ENCODE results near the gene PIGQ. TPM values are rescaled to one million over a fixed set of nuclear protein-coding genes. Genes with fewer than 3 reads are reported as not detected.

Gene PIGQ
- polyA plus RNA-seq, 3 donors: 11.4 to 39.8 (median 12.1) TPM

GRCh38 chr16:530111-530817 lies 39.5 kb upstream of the PIGQ start:
- no peak overlapping the region for H3K4me3 ChIP-seq (replicated peaks in 1 of 3; ENCODE audit: low read depth in 2 of 3, low read length in 3 of 3)
- no peaks in the 10 kb centered on the region for H3K9me3 Mint-ChIP-seq
- 95% methylated on average over 23 of the region's 23 CpGs for WGBS (ENCODE audit: insufficient coverage)
- peaks cover 2 to 13% of the 10 kb centered on the region in 2 donors for H3K36me3 Mint-ChIP-seq
- peaks cover 40% of the 10 kb centered on the region for H3K4me1 Mint-ChIP-seq
- H3K4me1 ChIP-seq (ENCODE audit: control insufficient read depth in 1 of 2, insufficient read depth in 2 of 2, low read length in 2 of 2): peaks cover 35 to 49% of the 10 kb centered on the region in 2 donors
- no peaks in the 10 kb centered on the region for H3K9me3 ChIP-seq (replicated peaks in 1 of 2; ENCODE audit: control insufficient read depth in 1 of 2, insufficient read depth in 1 of 2, low read length in 2 of 2)
- H3K27me3 ChIP-seq (ENCODE audit: control insufficient read depth in 2 of 2, insufficient read depth in 2 of 2, low read length in 2 of 2): no peaks in the 10 kb centered on the region
- intact Hi-C loops (cut with micrococcal nuclease): no loop called here
- no peak for DNase-seq
- H3K4me3 Mint-ChIP-seq: peak overlapping the region in 1 of 2 donors; percentile 41
- H2AFZ ChIP-seq (ENCODE audit: insufficient read depth, low read depth, low read length, poor library complexity, severe bottlenecking): no peak overlapping the region
- H3K27me3 Mint-ChIP-seq (ENCODE audit: low read depth in 3 of 3): peaks cover 0 to 1% (median 0%) of the 10 kb centered on the region in 3 donors
- H3K9ac ChIP-seq (ENCODE audit: insufficient read depth, low read length, poor library complexity, severe bottlenecking): no peak overlapping the region
- H3K27ac Mint-ChIP-seq: peak overlapping the region in 2 of 7 donors; percentile 43 to 80
- TF ChIP-seq, protein P1, sequence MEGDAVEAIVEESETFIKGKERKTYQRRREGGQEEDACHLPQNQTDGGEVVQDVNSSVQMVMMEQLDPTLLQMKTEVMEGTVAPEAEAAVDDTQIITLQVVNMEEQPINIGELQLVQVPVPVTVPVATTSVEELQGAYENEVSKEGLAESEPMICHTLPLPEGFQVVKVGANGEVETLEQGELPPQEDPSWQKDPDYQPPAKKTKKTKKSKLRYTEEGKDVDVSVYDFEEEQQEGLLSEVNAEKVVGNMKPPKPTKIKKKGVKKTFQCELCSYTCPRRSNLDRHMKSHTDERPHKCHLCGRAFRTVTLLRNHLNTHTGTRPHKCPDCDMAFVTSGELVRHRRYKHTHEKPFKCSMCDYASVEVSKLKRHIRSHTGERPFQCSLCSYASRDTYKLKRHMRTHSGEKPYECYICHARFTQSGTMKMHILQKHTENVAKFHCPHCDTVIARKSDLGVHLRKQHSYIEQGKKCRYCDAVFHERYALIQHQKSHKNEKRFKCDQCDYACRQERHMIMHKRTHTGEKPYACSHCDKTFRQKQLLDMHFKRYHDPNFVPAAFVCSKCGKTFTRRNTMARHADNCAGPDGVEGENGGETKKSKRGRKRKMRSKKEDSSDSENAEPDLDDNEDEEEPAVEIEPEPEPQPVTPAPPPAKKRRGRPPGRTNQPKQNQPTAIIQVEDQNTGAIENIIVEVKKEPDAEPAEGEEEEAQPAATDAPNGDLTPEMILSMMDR (IDR thresholded peaks at IDR 0.05): no peak
- H3K79me2 ChIP-seq (ENCODE audit: insufficient read depth, low read length): peaks cover 80% of the 10 kb centered on the region
- peaks cover 70% of the 10 kb centered on the region for H4K20me1 ChIP-seq (ENCODE audit: insufficient read depth, low read length)
- no peak overlapping the region for H3K4me2 ChIP-seq (replicated peaks; ENCODE audit: extremely low read depth, low read length, poor library complexity, severe bottlenecking)
- peaks cover 0 to 8% of the 10 kb centered on the region in 2 donors for H3K36me3 ChIP-seq (replicated peaks in 1 of 2; ENCODE audit: control insufficient read depth in 1 of 2, insufficient read depth in 2 of 2, low read length in 2 of 2)
- H3K27ac ChIP-seq (ENCODE audit: low read depth in 1 of 2, low read length in 2 of 2): peak overlapping the region in 1 of 2 donors; percentile 87

DNA sequence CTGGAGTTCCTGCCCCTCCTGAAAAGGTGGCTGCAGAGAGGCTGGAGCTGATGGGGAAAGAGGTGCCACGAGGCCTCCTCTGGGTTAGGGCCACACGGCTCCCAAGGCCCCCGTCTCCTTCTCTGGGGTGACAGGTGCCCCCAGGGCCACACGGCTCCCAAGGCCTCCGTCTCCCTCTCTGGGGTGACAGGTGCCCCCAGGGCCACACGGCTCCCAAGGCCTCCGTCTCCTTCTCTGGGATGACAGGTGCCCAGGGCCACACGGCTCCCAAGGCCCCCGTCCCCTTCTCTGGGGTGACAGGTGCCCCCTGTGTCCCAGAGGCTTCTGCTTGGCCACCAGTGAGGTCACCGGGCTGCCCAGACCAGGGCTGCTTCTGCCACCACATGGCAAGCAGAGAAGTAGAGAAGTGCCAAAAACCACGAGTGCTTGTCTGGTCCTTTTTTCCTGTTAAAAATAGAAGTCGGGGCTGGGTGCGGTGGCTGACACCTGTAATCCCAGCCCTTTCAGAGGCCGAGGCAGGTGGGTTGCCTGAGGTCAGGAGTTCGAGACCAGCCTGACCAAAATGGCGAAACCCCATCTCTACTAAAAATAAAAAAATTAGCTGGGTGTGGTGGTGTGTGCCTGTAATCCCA lies 38.2 kb upstream of the PIGQ start:
- Mint-ChIP-seq H3K4me1 (peaks cover 27% of the 10 kb centered on the region), H3K4me3 (no peak overlapping the region), H3K27ac (peak overlapping the region in 2 of 7 donors; percentile 6 to 32), H3K9me3 (no peaks in the 10 kb centered on the region), H3K36me3 (peaks cover 4 to 19% of the 10 kb centered on the region in 2 donors), H3K27me3 (ENCODE audit: low read depth in 3 of 3) (peaks cover 0 to 1% (median 0%) of the 10 kb centered on the region in 3 donors)
- Histone ChIP-seq H3K4me2 (replicated peaks; ENCODE audit: extremely low read depth, low read length, poor library complexity, severe bottlenecking) (no peak overlapping the region), H2AFZ (ENCODE audit: insufficient read depth, low read depth, low read length, poor library complexity, severe bottlenecking) (no peak overlapping the region), H3K27ac (ENCODE audit: low read depth in 1 of 2, low read length in 2 of 2) (no peak overlapping the region), H3K4me1 (ENCODE audit: control insufficient read depth in 1 of 2, insufficient read depth in 2 of 2, low read length in 2 of 2) (peaks cover 31 to 43% of the 10 kb centered on the region in 2 donors), H3K36me3 (replicated peaks in 1 of 2; ENCODE audit: control insufficient read depth in 1 of 2, insufficient read depth in 2 of 2, low read length in 2 of 2) (peaks cover 3 to 10% of the 10 kb centered on the region in 2 donors), H3K79me2 (ENCODE audit: insufficient read depth, low read length) (peaks cover 88% of the 10 kb centered on the region), H3K9me3 (replicated peaks in 1 of 2; ENCODE audit: control insufficient read depth in 1 of 2, insufficient read depth in 1 of 2, low read length in 2 of 2) (no peaks in the 10 kb centered on the region), H3K9ac (ENCODE audit: insufficient read depth, low read length, poor library complexity, severe bottlenecking) (no peak overlapping the region), H3K27me3 (ENCODE audit: control insufficient read depth in 2 of 2, insufficient read depth in 2 of 2, low read length in 2 of 2) (no peaks in the 10 kb centered on the region), H3K4me3 (replicated peaks in 1 of 3; ENCODE audit: low read depth in 2 of 3, low read length in 3 of 3) (no peak overlapping the region), H4K20me1 (ENCODE audit: insufficient read depth, low read length) (peaks cover 78% of the 10 kb centered on the region)
- TF ChIP-seq, protein P1 (IDR thresholded peaks at IDR 0.05): no peak
- no peak for DNase-seq
- WGBS (ENCODE audit: insufficient coverage): 85% methylated on average over 12 of the region's 16 CpGs
- intact Hi-C loops (cut with micrococcal nuclease): no loop called here

Measured in CD14-positive monocyte (primary cell).